Smooth muscle cell (in vitro differentiated cells): ENCODE measurements around the gene ENTPD7. TPM values are rescaled to one million over a fixed set of nuclear protein-coding genes. Genes with fewer than 3 reads are reported as not detected.

ENCODE experiments used
- DNase-seq: peaks from one replicate; lab custom pipeline; 2025; ENCODE audit not compliant: unreplicated experiment; lab: John Stamatoyannopoulos, UW
- H2AFZ ChIP-seq: fragments of 200-600 bp; sonication (generic); 2 replicates; pipeline ENCODE4 v1.6.0; 2016; ENCODE audit warnings: antibody characterized with exemption, low read depth, mild to moderate bottlenecking
- H3F3A ChIP-seq: fragments of 200-600 bp; sonication (generic); 2 replicates; pipeline ENCODE4 v1.6.0; 2017; ENCODE audit warnings: antibody characterized with exemption, low read depth
- H3K27ac ChIP-seq: fragments of 200-600 bp; sonication (generic); 2 replicates; pipeline ENCODE4 v1.5.1; 2016; ENCODE audit warnings: low read depth, mild to moderate bottlenecking
- H3K27me3 ChIP-seq: fragments of 200-600 bp; sonication (generic); 2 replicates; pipeline ENCODE4 v1.6.1; 2016; ENCODE audit warnings: low read depth, mild to moderate bottlenecking
- H3K36me3 ChIP-seq: fragments of 200-600 bp; sonication (generic); 2 replicates; pipeline ENCODE4 v1.5.1; 2016; ENCODE audit warnings: low read depth
- H3K4me1 ChIP-seq: fragments of 200-600 bp; sonication (generic); 2 replicates; pipeline ENCODE4 v1.5.1; 2016; ENCODE audit warnings: low read depth
- H3K4me2 ChIP-seq: fragments of 200-600 bp; sonication (generic); 2 replicates; pipeline ENCODE4 v1.6.0; 2016; ENCODE audit warnings: mild to moderate bottlenecking
- H3K4me3 ChIP-seq: fragments of 200-600 bp; sonication (generic); 2 replicates; pipeline ENCODE4 v1.5.1; 2016; ENCODE audit warnings: mild to moderate bottlenecking
- H3K79me2 ChIP-seq: fragments of 200-600 bp; sonication (generic); 2 replicates; pipeline ENCODE4 v1.6.0; 2016; ENCODE audit warnings: low read depth, mild to moderate bottlenecking
- H3K9ac ChIP-seq: fragments of 200-600 bp; sonication (generic); 2 replicates; pipeline ENCODE4 v1.6.0; 2016; ENCODE audit warnings: low read depth
- H3K9me3 ChIP-seq: fragments of 200-600 bp; sonication (generic); replicated peaks from 2 replicates; pipeline ENCODE4 v1.5.1; 2016; ENCODE audit warnings: low read depth
- H4K20me1 ChIP-seq: fragments of 200-600 bp; sonication (generic); 2 replicates; pipeline ENCODE4 v1.6.0; 2016; ENCODE audit warnings: low read depth
- CTCF ChIP-seq: fragments of 200-600 bp; sonication (generic); IDR thresholded peaks from 2 replicates; pipeline ENCODE4 v1.5.1; 2017; ENCODE audit warnings: borderline replicate concordance, mild to moderate bottlenecking, antibody characterized with exemption; ENCODE audit not compliant: insufficient read depth, poor library complexity, severe bottlenecking
- WGBS: methylation state at CpG from one replicate; pipeline ENCODE4 v1.1.7; 2016; ENCODE audit warnings: low lambda C conversion rate; 5-methylcytosine and 5-hydroxymethylcytosine counted together
- polyA plus RNA-seq: library from polyadenylated mRNA; unstranded; fragments of >200 nt; fragmentation: Nextera tagmentation; extraction: Ambion mirVana; gene quantifications from 2 replicates; pipeline ENCODE4 v1.2.1, GENCODE V29; 2016
- total RNA-seq: library from RNA; depleted of rRNA; stranded (reverse); fragments of >200 nt; gene quantifications from 2 replicates; pipeline ENCODE4 v1.2.3, GENCODE V29; 2014

Gene ENTPD7
- total and polyA plus RNA-seq, 2 experiments from 2014 or later = 7.5 to 39.9 TPM

- 18% methylated on average over 9 of the region's 9 CpGs for WGBS
- TF ChIP-seq CTCF = no peak
Observed at GRCh38 chr10:99619090-99619800, 40.1 kb upstream of the ENTPD7 start.

GRCh38 chr10:99619851-99620710, 39.2 kb upstream of the ENTPD7 start, which contains the start of gene SLC25A28:
TSS of gene SLC25A28 (minus strand) at chr10:99620439. CDS start at chr10:99620335, 104 bp downstream.
- WGBS = under 1% methylated on average over 47 of the region's 75 CpGs
- Histone ChIP-seq H3K79me2 (peaks cover 42% of the 10 kb centered on the region), H3K36me3 (no peaks in the 10 kb centered on the region), H3K9ac (peak within 1 kb of the TSS; percentile 96), H2AFZ (peak within 1 kb of the TSS; percentile 79), H3K4me3 (peak within 1 kb of the TSS; percentile 83), H3K4me2 (peak within 1 kb of the TSS; percentile 98), H3F3A (peaks cover 15% of the 10 kb centered on the region), H3K27me3 (no peaks in the 10 kb centered on the region), H3K27ac (peak within 1 kb of the TSS; percentile 99), H4K20me1 (peaks cover 37% of the 10 kb centered on the region), H3K9me3 (no peaks in the 10 kb centered on the region), H3K4me1 (peaks cover 29% of the 10 kb centered on the region)
- no peak for TF ChIP-seq CTCF
- peak; percentile 85 for DNase-seq

More at GRCh38 chr10:99619090-99619800, 40.1 kb upstream of the ENTPD7 start:
- Histone ChIP-seq H4K20me1 (peaks cover 37% of the 10 kb centered on the region), H3K79me2 (peaks cover 42% of the 10 kb centered on the region), H3K4me1 (peaks cover 29% of the 10 kb centered on the region), H3K4me2 (peak overlapping the region; percentile 98), H3K36me3 (no peaks in the 10 kb centered on the region), H2AFZ (peak overlapping the region; percentile 31), H3F3A (peaks cover 15% of the 10 kb centered on the region), H3K4me3 (peak overlapping the region; percentile 83), H3K9me3 (no peaks in the 10 kb centered on the region), H3K27me3 (no peaks in the 10 kb centered on the region), H3K9ac (peak overlapping the region; percentile 83), H3K27ac (peak overlapping the region; percentile 99)
- DNase-seq = no peak

- peaks cover 29% of the 10 kb centered on the region for H3K4me1 ChIP-seq
- H3K27me3 ChIP-seq = no peaks in the 10 kb centered on the region
- H3K36me3 ChIP-seq = no peaks in the 10 kb centered on the region
- H4K20me1 ChIP-seq = peaks cover 32% of the 10 kb centered on the region
- H3K9ac ChIP-seq = peak overlapping the region; percentile 96
- no peaks in the 10 kb centered on the region for H3K9me3 ChIP-seq
- under 1% methylated on average over 76 of the region's 78 CpGs for WGBS
- H3K4me3 ChIP-seq = peak overlapping the region; percentile 83
- TF ChIP-seq CTCF = no peak
- H3F3A ChIP-seq = peaks cover 15% of the 10 kb centered on the region
- peak overlapping the region; percentile 87 for H3K4me2 ChIP-seq
- peaks cover 41% of the 10 kb centered on the region for H3K79me2 ChIP-seq
- peak overlapping the region; percentile 79 for H2AFZ ChIP-seq
- peak; percentile 98 for DNase-seq
- H3K27ac ChIP-seq = peak overlapping the region; percentile 99
Observed at GRCh38 chr10:99620711-99621453, 38.4 kb upstream of the ENTPD7 start.
